Right lobe of liver (tissue), 4 donors: ENCODE measurements around the gene FLII.

Experiments
- POLR2A ChIP-seq: fragments of 450-650 bp; IDR thresholded peaks from one replicate; pipeline ENCODE4 v1.6.1; 2017; ENCODE audit warnings: antibody characterized with exemption, mild to moderate bottlenecking
- TF ChIP-seq, protein P1 (sequence below), 4 donors: fragments of 200-600 bp in 3 of 4; fragments of 450-650 bp in 1 of 4; IDR thresholded peaks; one replicate each; pipeline versions ENCODE4 v1.5.1 to v1.8.0; 2016 to 2022; ENCODE audit warnings: antibody characterized with exemption in 4 of 4, mild to moderate bottlenecking in 2 of 4
- donor health status: DM: no; HTN: no; CAD: no.
- donor health status: DM: no; HTN: no; CAD: no.
- donor health status: DM: no; HTN: yes; CAD: no.

DNA sequence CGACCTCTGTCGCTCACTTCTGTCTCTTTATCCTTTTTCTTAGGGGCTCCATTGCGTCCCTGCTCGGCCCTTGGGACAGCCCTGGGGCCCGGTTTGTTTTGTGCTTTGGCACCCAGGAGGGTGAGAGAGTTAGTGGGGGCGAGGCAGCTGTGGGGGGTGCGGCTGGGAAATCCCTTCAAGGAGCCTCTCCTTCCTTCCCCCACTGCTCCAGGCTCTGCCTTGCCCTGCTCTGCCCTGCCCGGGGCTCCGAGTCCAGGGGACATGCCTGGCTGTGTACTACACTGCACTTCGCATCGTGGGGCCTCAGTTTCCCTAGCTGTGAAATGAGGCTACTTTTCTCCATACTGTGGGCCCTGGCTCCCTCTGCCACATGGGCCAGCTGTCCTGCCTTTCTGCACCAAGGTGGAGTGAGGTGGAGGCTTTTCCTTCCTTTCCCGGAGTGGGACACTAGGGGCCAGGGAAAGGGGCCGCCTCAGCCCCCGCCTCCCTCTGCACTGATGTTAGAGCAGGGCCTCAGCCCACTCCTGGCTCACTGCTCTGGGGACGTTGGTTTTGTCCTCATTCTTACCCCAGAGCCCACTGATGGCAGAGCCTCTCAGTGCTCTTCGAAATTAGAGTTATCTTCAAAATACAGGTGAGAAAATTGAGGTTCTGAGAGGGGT is 32.1 kb downstream of the FLII start:
- TF ChIP-seq, protein P1, sequence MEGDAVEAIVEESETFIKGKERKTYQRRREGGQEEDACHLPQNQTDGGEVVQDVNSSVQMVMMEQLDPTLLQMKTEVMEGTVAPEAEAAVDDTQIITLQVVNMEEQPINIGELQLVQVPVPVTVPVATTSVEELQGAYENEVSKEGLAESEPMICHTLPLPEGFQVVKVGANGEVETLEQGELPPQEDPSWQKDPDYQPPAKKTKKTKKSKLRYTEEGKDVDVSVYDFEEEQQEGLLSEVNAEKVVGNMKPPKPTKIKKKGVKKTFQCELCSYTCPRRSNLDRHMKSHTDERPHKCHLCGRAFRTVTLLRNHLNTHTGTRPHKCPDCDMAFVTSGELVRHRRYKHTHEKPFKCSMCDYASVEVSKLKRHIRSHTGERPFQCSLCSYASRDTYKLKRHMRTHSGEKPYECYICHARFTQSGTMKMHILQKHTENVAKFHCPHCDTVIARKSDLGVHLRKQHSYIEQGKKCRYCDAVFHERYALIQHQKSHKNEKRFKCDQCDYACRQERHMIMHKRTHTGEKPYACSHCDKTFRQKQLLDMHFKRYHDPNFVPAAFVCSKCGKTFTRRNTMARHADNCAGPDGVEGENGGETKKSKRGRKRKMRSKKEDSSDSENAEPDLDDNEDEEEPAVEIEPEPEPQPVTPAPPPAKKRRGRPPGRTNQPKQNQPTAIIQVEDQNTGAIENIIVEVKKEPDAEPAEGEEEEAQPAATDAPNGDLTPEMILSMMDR (IDR thresholded peaks at IDR 0.05), result no peak
- no peak for TF ChIP-seq POLR2A
